Gastroesophageal sphincter (tissue), 4 donors: ENCODE measurements around the gene SS18. TPM values are rescaled to one million over a fixed set of nuclear protein-coding genes. Genes with fewer than 3 reads are reported as not detected.
A peak's percentile ranks its signal among the peaks of the same experiment; 100 is the strongest.

Experiments
- ATAC-seq: fragments of 150-250 bp; one replicate; pipeline ENCODE4 v1.9.1; 2016; ENCODE audit warnings: mild to moderate bottlenecking, moderate library complexity
- H3K27ac ChIP-seq, 4 donors: fragments of 200-600 bp; sonication (generic) in 3 of 4; 1 replicate in 3 of 4; 2 replicates in 1 of 4; pipeline ENCODE4 v1.5.1; 2016 to 2019
- H3K27me3 ChIP-seq: fragments of 200-600 bp; sonication (generic); one replicate; pipeline ENCODE4 v1.5.1; 2019
- H3K36me3 ChIP-seq, 2 donors: fragments of 200-600 bp; sonication (generic); one replicate each; pipeline ENCODE4 v1.5.1; 2019; ENCODE audit warnings: control low read depth in 1 of 2
- H3K4me1 ChIP-seq, 3 donors: fragments of 200-600 bp; sonication (generic); 1 replicate in 2 of 3; 2 replicates in 1 of 3; pipeline ENCODE4 v1.5.1; 2016 to 2019; ENCODE audit warnings: control low read depth in 2 of 3
- H3K4me3 ChIP-seq, 2 donors: fragments of 200-600 bp; sonication (generic); one replicate each; pipeline ENCODE4 v1.5.1; 2019; ENCODE audit warnings: mild to moderate bottlenecking in 1 of 2, moderate library complexity in 1 of 2
- H3K9me3 ChIP-seq, 3 donors: fragments of 200-600 bp; sonication (generic); one replicate each; pipeline ENCODE4 v1.5.1; 2017 to 2019; ENCODE audit warnings: control low read depth in 2 of 3
- EP300 ChIP-seq: sonication (generic); formaldehyde crosslinking; IDR thresholded peaks from one replicate; pipeline ENCODE4 v1.6.1; 2017; ENCODE audit warnings: antibody characterized with exemption, mild to moderate bottlenecking
- POLR2A ChIP-seq, 2 donors: fragments of 450-650 bp; IDR thresholded peaks; one replicate each; pipeline ENCODE4 v1.6.1; 2017; ENCODE audit warnings: antibody characterized with exemption in 2 of 2, mild to moderate bottlenecking in 2 of 2, moderate library complexity in 1 of 2
- POLR2AphosphoS5 ChIP-seq: sonication (generic); formaldehyde crosslinking; IDR thresholded peaks from one replicate; pipeline ENCODE4 v1.6.1; 2017; ENCODE audit warnings: antibody characterized with exemption
- WGBS, 2 donors: methylation state at CpG; one replicate each; pipeline ENCODE4 v1.1.5; 2018; ENCODE audit warnings: low coverage in 1 of 2; 5-methylcytosine and 5-hydroxymethylcytosine counted together
- total RNA-seq, 4 donors: library from RNA; depleted of rRNA; stranded (reverse); fragments of >200 nt; gene quantifications; one replicate each; pipeline ENCODE4 v1.1.0, GENCODE V29; 2016
- TF ChIP-seq, protein P1 (sequence below), 4 experiments: fragments of 200-600 bp in 2 of 4; fragments of 450-650 bp in 2 of 4; sonication (generic) in 1 of 4; IDR thresholded peaks; one replicate each; pipeline ENCODE4 v1.5.1; 2017 to 2019; ENCODE audit warnings: antibody characterized with exemption in 4 of 4, mild to moderate bottlenecking in 2 of 4, moderate library complexity in 2 of 4

The SS18 gene
- total RNA-seq, 4 donors from 2014 or later = 78.8 to 126 (median 95.3) TPM

DNA sequence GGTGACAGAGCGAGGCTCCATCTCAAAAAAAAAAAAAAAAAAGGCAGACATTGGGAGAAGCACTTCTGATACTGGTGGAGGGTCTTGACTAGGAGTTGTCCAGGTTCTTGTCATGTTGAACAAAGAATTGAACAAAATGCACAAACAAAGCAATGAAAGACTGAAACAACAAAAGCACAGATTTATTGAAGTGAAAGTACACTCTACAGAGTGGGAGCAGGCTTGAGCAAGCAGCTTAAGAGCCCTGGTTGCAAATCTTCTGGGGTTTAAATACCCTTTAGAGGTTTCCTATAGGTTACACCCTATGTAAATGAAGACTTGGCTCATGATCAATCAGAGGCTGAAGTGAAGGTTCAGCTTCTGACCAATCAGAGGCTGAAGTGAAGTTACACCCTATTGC, 6.4 kb upstream of the SS18 start:
- no peak overlapping the region for H3K4me3 ChIP-seq
- no peak overlapping the region for H3K27ac ChIP-seq
- H3K36me3 ChIP-seq = no peaks in the 10 kb centered on the region
- ATAC-seq = no peak
- TF ChIP-seq, protein P1, sequence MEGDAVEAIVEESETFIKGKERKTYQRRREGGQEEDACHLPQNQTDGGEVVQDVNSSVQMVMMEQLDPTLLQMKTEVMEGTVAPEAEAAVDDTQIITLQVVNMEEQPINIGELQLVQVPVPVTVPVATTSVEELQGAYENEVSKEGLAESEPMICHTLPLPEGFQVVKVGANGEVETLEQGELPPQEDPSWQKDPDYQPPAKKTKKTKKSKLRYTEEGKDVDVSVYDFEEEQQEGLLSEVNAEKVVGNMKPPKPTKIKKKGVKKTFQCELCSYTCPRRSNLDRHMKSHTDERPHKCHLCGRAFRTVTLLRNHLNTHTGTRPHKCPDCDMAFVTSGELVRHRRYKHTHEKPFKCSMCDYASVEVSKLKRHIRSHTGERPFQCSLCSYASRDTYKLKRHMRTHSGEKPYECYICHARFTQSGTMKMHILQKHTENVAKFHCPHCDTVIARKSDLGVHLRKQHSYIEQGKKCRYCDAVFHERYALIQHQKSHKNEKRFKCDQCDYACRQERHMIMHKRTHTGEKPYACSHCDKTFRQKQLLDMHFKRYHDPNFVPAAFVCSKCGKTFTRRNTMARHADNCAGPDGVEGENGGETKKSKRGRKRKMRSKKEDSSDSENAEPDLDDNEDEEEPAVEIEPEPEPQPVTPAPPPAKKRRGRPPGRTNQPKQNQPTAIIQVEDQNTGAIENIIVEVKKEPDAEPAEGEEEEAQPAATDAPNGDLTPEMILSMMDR (IDR thresholded peaks at IDR 0.05) = no peak
- TF ChIP-seq EP300 (no peak), POLR2A (IDR thresholded peaks at IDR 0.05) (no peak), POLR2AphosphoS5 (no peak)
- no peaks in the 10 kb centered on the region for H3K9me3 ChIP-seq
- WGBS, 2 donors = 100% methylated on average over 1 of the region's 1 CpG; no CpG with 5 or more reads in 1 of the 2 donors
- H3K4me1 ChIP-seq = no peaks in the 10 kb centered on the region
- H3K27me3 ChIP-seq = no peaks in the 10 kb centered on the region

DNA sequence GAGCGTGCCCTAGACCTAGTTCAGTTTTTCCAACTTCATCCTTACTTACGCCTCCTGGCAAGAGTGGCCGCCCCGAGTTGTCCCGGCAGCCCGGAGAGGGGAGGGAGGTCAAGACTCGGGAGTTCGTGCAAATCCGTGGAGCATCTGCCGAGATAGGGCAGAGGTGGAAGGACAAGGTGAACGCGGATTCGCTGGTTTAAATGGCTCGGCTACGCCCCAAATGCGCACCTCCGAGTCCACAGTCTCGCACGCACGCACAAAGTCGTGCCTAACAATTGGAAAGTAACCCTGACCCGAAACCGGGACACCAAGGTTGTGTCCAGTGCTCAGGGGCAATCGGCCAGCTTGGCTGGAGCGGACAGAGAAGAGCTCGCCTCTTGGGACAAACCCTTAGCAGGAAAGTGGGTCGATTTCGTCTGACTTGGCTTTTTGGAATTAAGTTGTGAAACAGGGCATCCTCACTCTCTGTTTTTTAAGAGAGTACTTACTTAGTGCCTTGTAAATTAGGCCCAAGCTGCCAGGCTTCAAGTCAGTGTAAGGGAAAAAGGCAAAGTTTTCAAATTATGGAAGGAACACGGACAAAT, 726 bp upstream of the SS18 start:
- 0 to 5% methylated on average over 3 to 8 of the region's 29 CpGs for whole genome bisulfite sequencing, 2 donors
- peak; percentile 39 for ATAC-seq
- H3K4me3 ChIP-seq = peak overlapping the region; percentile 87 to 96
- no peaks in the 10 kb centered on the region for H3K27me3 ChIP-seq
- peak; percentile 5 for TF ChIP-seq POLR2AphosphoS5
- no peak for TF ChIP-seq EP300
- TF ChIP-seq, protein P1 (IDR thresholded peaks at IDR 0.05) = no peak
- H3K36me3 ChIP-seq = peaks cover 0 to 10% of the 10 kb centered on the region in 2 donors
- peak overlapping the region; percentile 85 to 99 (median 95) for H3K27ac ChIP-seq
- no peaks in the 10 kb centered on the region for H3K9me3 ChIP-seq
- peaks cover 0 to 39% (median 3%) of the 10 kb centered on the region in 3 donors for H3K4me1 ChIP-seq

DNA sequence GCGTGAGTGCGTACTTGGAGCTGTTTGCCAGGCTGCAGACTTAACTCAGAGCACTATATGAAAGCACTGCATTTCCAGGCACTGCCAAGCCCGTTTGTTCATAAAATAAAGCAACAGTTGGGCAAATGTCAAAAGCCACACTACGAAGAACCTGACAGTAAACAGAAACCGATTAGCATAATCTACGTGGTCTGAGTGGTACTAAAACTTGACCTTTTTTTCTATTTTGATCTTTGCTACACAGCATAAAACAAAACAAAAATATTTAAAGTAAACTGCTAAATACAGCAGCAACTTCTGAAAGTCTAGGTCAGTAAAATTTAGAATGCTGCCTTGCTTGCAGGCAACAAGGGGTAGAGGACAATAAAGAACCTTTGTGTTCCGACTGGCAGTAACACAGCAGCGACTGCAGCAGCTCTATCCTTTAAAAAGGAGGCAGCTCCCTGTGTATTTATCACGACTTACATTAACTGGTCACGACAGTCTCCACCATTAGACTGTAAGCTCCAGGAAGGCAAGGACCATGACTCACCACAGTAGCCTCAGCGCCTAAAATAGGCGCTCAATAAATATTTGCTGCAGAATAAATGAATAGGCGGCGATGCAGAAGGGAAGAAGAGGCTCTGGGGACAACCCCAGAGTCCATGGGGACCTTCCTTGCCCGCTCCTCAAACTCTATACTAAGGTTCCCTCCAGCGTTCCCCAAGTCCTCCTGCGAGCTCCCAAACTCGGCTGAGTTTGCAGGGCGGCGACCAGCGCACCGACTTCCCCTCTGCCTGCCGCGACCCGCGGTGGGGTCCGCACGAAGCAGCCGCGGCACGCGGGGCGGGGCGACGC, 902 bp downstream of the SS18 start:
- no peak for ATAC-seq
- WGBS, 2 donors = 2 to 3% methylated on average over 12 to 16 of the region's 35 CpGs
- Histone ChIP-seq H3K9me3 (no peaks in the 10 kb centered on the region), H3K36me3 (peaks cover 0 to 26% of the 10 kb centered on the region in 2 donors), H3K4me1 (peaks cover 0 to 39% (median 3%) of the 10 kb centered on the region in 3 donors), H3K27me3 (no peaks in the 10 kb centered on the region), H3K4me3 (peak overlapping the region; percentile 87 to 96), H3K27ac (peak overlapping the region; percentile 85 to 99 (median 95))
- TF ChIP-seq, protein P1 (IDR thresholded peaks at IDR 0.05) = no peak
- peak; percentile 12 for TF ChIP-seq POLR2AphosphoS5

DNA sequence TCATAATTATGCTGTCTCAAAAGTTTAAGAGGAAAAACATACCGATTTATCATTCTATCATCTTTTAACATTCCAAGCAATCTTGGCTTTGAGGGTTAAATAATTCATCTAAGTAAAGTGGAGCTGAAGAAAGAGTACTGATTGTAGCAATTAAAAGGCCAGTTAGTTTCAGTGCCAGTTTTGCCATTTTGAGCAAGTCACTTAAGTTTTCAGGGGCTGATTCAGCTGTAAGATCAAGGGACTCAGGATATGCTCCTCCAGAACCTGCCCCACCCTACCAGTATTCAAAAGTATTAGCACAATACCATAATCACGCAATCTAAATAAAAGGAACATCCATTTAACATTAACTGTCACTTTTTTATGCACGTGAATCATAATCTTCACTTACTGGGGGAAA, 1.9 kb downstream of the SS18 start:
- Histone ChIP-seq H3K27me3 (no peaks in the 10 kb centered on the region), H3K36me3 (peaks cover 0 to 34% of the 10 kb centered on the region in 2 donors), H3K4me1 (peaks cover 0 to 39% (median 3%) of the 10 kb centered on the region in 3 donors), H3K27ac (peak overlapping the region in 1 of 4 donors; percentile 99), H3K9me3 (no peaks in the 10 kb centered on the region), H3K4me3 (peak overlapping the region in 1 of 2 donors; percentile 96)
- no peak for ATAC-seq
- WGBS, 2 donors = 31 to 38% methylated on average over 3 of the region's 3 CpGs
- TF ChIP-seq POLR2A (IDR thresholded peaks at IDR 0.05) (no peak), POLR2AphosphoS5 (no peak), EP300 (no peak)
- TF ChIP-seq, protein P1 (IDR thresholded peaks at IDR 0.05) = no peak
